Panc1 (cell line): ENCODE data around the gene P2RY12. TPM values are rescaled to one million over a fixed set of nuclear protein-coding genes. Genes with fewer than 3 reads are reported as not detected.

Experiments used
- ATAC-seq: fragments of 200-7000 bp; cut with Tn5 transposase; 2 replicates; pipeline ENCODE4 v1.9.1; 2020; ENCODE audit warnings: mild to moderate bottlenecking, moderate library complexity
- BruUV-seq: library from RNA; stranded (reverse); fragments of 400-500 nt; replicated peaks from 2 replicates; lab custom pipeline; 2021; lab: Mats Ljungman, UMichigan
- CTCF ChIA-PET: fragments of 300-600 bp; sonication (Branson Sonifier 250); formaldehyde crosslinking; loops from one replicate; lab custom pipeline; 2022; ENCODE audit warnings: antibody characterized with exemption; lab: Charles Lee
- POLR2A ChIA-PET: fragments of 300-600 bp; sonication (Branson Sonifier 250); formaldehyde crosslinking; loops from one replicate; lab custom pipeline; 2022; ENCODE audit warnings: antibody characterized with exemption; lab: Charles Lee
- DNase-seq: peaks from one replicate; pipeline ENCODE4 v3.0.0-alpha.2; 2010; ENCODE audit warnings: low read depth, low spot score
- H3K27ac ChIP-seq: 2 replicates; pipeline ENCODE4 v1.5.1; 2011; ENCODE audit warnings: mild to moderate bottlenecking, low read length, inconsistent platforms
- H3K27me3 ChIP-seq: fragments of 200-500 bp; sonication (Bioruptor generic); 2 replicates; pipeline ENCODE4 v1.6.0; 2014; ENCODE audit warnings: low read length, inconsistent platforms; ENCODE audit not compliant: control insufficient read depth, insufficient read depth
- H3K36me3 ChIP-seq: fragments of 200-500 bp; sonication (Bioruptor generic); 2 replicates; pipeline ENCODE4 v1.5.1; 2014; ENCODE audit warnings: inconsistent platforms, mild to moderate bottlenecking, low read length, moderate library complexity; ENCODE audit not compliant: control insufficient read depth, insufficient read depth
- H3K4me1 ChIP-seq: 2 replicates; pipeline ENCODE4 v1.5.1; 2011; ENCODE audit warnings: inconsistent platforms, mild to moderate bottlenecking, low read length, moderate library complexity; ENCODE audit not compliant: control insufficient read depth, insufficient read depth
- H3K4me3 ChIP-seq, 2 experiments: 2 replicates each; pipeline ENCODE4 v1.5.1; 2011 to 2012; ENCODE audit warnings: low read depth in 2 of 2, low read length in 2 of 2, mild to moderate bottlenecking in 2 of 2, inconsistent platforms in 1 of 2, moderate library complexity in 1 of 2
- H3K9me3 ChIP-seq: fragments of 200-500 bp; sonication (Bioruptor generic); 2 replicates; pipeline ENCODE4 v1.5.1; 2014; ENCODE audit warnings: low read depth, mild to moderate bottlenecking, inconsistent platforms, low read length, moderate library complexity; ENCODE audit not compliant: control insufficient read depth, insufficient read depth
- CTCF ChIP-seq: fragments of 450-650 bp; IDR thresholded peaks from 2 replicates; pipeline ENCODE4 v1.5.1; 2017; ENCODE audit warnings: mild to moderate bottlenecking
- POLR2AphosphoS5 ChIP-seq: IDR thresholded peaks from 2 replicates; pipeline ENCODE4 v1.6.1; 2012; ENCODE audit warnings: mild to moderate bottlenecking, low read depth, low read length, moderate library complexity
- REST ChIP-seq, 2 experiments: IDR thresholded peaks; 2 replicates each; pipeline ENCODE4 v1.6.1; 2011 to 2012; ENCODE audit warnings: low read depth in 2 of 2, control low read depth in 1 of 2, low read length in 1 of 2, mild to moderate bottlenecking in 1 of 2, moderate library complexity in 1 of 2; ENCODE audit not compliant: insufficient read depth in 1 of 2
- SIN3A ChIP-seq: IDR thresholded peaks from 2 replicates; pipeline ENCODE4 v1.6.1; 2012; ENCODE audit warnings: low read depth, mild to moderate bottlenecking, low read length, moderate library complexity, borderline replicate concordance; ENCODE audit not compliant: insufficient read depth
- TCF7L2 ChIP-seq: IDR thresholded peaks from 2 replicates; pipeline ENCODE4 v1.6.1; 2011; ENCODE audit warnings: mild to moderate bottlenecking, low read depth, low read length, inconsistent platforms
- in situ Hi-C: cut with HindIII; loops from 2 replicates; pipeline ENCODE4 v1.10.0; 2016; ENCODE audit warnings: low sequenced_read_pairs, low pct_unique_long_range_greater_than_20kb
- intact Hi-C: fragments of 100-400 bp; cut with micrococcal nuclease; formaldehyde crosslinking; loops from one replicate; pipeline ENCODE4 v1.10.0; 2022; ENCODE audit not compliant: unreplicated experiment
- total RNA-seq: library from RNA; stranded (reverse); gene quantifications from one replicate; pipeline ENCODE4 v1.2.1, GENCODE V29; 2021; ENCODE audit not compliant: unreplicated experiment

P2RY12 gene
- total RNA-seq, 1 experiment from 2014 or later: not detected

- Histone ChIP-seq H3K9me3 (no peaks in the 10 kb centered on the region), H3K27me3 (no peaks in the 10 kb centered on the region), H3K36me3 (no peaks in the 10 kb centered on the region), H3K4me1 (no peaks in the 10 kb centered on the region), H3K27ac (no peak overlapping the region), H3K4me3 (peak overlapping the region in 1 of 2 experiments; percentile 16; a peak in 1 of 4 replicates)
- no peak for DNase-seq
- POLR2A ChIA-PET: no interaction called here
- BruUV-seq: no TSS peak
- CTCF ChIA-PET: no interaction called here
- in situ Hi-C loops: no loop called here
- ATAC-seq: no peak
- intact Hi-C loops: no loop called here
- TF ChIP-seq POLR2AphosphoS5 (no peak), SIN3A (no peak), CTCF (no peak), TCF7L2 (no peak), REST (IDR thresholded peaks at IDR 0.05; ENCODE audit: insufficient read depth in 1 of 2, low read depth in 2 of 2, low read length in 1 of 2) (no peak)
Observed at GRCh38 chr3:151430821-151431484, 46.4 kb upstream of the P2RY12 start.

GRCh38 chr3:151428386-151428785 is 43.8 kb upstream of the P2RY12 start:
- Histone ChIP-seq H3K4me3 (no peak overlapping the region), H3K27me3 (no peaks in the 10 kb centered on the region), H3K27ac (no peak overlapping the region), H3K36me3 (no peaks in the 10 kb centered on the region), H3K4me1 (no peaks in the 10 kb centered on the region), H3K9me3 (no peaks in the 10 kb centered on the region)
- TF ChIP-seq TCF7L2 (no peak), REST (IDR thresholded peaks at IDR 0.05; ENCODE audit: insufficient read depth in 1 of 2, low read depth in 2 of 2, low read length in 1 of 2) (no peak), SIN3A (no peak), POLR2AphosphoS5 (no peak), CTCF (no peak)
- BruUV-seq: no TSS peak
- ChIA-PET POLR2A (no interaction called here), CTCF (no interaction called here)
- DNase-seq (no peak), ATAC-seq (no peak)
- in situ Hi-C loops: no loop called here
- intact Hi-C loops: no loop called here
